GM19328 (cell line): Measurements from ENCODE around the gene FBXL19.
A peak's percentile ranks its signal among the peaks of the same experiment; 100 is the strongest.
"Not testable (repeated sequence)": the region's sequence is repeated elsewhere in the genome, so short reads cannot be mapped to it uniquely, and the experiment has no call there.

Experiments
- ATAC-seq: cut with Tn5 transposase; IDR thresholded peaks from one replicate; pipeline ENCODE4 v1.9.1; 2021; ENCODE audit warnings: mild to moderate bottlenecking, moderate library complexity; ENCODE audit not compliant: unreplicated experiment

FBXL19 gene

DNA sequence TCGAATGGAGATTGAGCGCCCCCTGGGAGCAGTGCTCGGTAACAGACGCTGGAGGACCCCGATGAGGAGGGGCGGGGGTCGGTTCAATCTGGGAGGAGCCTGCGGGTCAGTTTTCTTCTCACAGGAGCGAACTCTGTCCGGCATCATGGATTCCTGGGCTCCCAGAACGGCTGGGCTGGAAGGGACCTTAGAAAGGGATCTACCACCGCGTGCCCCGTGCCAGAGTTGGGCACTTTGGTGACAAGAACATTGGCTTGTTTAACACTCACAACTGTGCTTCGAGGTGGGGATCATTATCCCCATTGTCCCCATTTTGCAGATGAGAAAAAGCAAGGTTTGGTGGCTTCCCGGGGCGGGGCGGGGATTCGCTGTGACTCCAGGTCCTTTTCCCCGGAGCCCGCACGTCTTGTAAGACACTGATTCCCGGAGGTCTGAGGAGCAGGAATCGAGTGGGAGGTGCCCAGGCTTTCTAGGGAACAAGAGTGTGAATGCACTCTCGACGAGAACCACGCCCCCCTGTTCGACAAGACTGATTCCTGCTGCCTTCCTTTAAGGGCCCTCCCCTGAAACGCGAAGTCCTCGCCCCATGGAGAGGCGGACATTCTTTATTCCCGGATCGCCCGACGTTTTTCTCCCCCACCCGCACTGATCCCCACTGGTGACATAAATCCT, 1.5 kb upstream of the FBXL19 start:
- no peak for ATAC-seq

DNA sequence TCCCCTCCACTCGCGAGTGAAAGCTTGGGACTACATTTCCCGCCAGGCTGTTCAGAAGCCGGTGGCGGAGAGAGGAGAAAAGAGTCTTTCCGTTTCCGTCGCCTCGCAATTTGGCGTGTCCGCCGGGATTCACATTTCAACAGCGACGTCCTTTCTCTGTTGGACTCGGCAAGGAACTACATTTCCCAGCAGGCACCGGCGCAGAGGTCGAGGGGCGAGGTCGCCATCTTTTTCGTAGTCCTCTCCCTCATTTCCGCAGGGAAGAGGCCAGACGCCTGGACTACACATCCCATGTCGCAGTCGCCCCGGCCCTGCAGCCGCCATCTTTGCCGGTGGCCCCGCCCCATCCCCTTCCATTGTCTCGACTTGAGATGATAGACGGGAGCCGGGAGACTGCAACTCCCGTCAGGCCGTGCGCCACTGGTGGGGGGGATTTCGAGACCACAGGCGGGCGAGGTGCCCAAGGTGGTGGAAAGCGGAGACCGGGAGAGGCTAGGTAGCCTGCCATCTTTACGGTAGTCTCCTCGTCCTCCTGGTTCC, 882 bp upstream of the FBXL19 start:
- peak; percentile 73 for ATAC-seq

DNA sequence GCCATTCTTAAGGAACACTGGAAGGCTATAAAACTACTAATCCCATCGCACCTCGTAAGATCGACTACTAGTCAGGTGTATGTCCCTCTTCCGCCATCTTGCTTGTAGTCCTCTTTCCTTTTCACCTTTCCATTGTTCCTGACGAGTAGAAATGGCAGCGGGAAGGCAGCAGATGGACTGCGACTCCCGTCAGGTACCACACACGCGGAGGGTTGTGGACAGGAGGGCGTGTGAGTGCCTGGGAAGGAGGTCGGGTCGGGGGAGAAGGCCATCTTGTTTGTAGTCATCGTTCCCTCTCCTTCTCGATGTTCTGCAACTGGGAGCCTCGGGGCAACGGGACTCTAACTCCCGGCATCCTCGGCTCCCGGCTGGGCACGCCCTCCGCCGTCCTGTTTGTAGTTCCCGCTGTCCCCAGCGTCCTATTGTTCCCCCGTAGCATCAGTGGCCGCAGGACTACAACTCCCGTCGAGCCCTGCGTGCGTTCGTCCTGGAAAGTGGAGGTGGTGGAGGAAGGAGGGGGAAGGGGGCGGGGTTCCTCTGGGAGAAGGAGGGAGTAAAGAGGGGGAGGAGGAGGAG, 324 bp upstream of the FBXL19 start:
- ATAC-seq, result peak; percentile 58

DNA sequence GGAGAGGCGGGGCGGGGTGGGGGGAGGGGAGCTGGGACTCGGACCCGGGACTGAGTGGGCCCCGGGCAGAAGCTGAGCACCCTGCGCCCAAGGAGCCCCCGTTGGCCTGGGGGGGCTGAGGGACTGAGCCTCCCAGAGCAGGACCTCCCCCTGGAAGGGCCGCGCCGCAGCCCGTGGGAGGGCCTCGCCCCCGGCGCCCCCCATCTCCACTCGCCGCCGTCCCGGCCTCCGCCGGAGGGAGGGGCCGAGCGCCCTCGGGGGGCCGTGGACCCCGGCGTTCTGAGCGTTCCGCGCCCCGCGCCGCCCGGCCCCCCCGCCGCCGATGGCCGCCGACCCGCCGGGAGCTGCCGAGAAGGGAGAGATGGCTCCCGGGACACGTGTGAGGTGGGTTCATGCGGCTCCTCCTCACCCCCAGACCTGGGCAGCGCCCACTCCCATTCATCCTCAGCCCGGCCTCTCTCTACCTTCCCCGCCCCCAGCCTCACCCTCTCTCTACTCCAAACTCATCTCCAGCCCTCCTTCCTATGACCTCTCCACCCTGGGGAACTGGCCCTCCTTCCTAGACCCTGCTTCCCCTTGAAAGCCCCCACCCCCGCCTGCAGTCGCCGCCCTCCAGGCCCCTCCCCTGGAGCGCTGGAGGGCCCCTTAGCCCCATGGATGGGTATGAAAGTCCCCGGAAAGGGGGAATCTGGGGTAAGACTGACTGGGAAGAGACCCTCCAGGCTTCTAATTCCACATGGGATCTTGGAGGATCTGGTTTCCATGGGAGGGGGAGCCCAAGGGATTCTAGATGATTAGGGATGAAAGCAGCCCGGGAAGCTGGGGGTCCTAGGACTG, 922 bp downstream of the FBXL19 start:
- ATAC-seq, result no peak

DNA sequence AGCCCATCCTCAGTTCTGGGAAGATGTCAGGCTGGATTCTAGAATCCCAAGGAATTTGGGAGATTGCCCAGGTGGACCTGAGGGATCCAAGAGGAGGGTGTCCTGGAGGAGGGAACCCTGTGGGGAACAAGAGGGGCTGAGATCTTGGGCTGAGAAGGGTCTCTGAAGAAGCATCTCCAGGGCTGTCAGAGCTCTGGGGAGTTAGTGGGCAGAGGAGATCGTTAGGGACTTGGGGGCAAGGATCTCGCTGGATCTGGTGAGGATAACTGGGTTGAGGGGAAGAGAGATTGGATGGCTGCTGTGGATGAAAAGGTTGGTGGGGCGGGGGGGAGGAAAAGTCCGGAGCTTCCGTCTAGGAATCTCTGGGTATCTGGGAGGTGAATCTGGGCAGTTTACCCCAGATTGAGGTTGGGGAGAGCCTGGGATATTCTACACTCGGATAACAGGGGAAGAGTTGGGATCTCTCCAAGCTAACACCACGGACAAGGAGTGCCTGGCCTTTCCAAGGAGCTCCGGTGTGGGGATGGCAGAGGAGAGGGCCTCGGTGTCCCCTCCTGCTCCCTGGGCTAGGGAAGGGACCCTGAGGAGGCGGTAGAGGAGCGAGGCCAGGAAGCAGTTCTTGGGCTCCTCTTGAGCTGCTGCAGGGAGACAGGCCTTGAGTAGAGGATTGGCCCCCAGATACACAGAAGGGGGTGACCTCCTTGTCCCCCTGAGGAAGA, 1.7 kb downstream of the FBXL19 start:
- ATAC-seq, result no peak

DNA sequence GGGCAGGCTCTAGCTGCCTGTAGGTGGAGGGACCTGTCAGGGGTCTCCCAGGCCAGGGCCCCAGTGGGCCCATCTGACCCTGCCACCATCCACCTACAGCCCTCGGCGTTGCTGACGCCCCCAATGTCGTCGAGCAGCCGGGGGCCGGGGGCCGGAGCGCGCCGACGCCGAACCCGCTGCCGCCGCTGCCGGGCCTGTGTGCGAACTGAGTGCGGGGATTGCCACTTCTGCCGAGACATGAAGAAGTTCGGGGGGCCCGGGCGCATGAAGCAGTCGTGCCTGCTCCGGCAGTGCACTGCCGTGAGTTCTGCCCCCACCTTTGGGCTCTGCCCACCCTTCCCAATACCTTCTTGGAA, 2.2 kb downstream of the FBXL19 start:
- ATAC-seq, result no peak

DNA sequence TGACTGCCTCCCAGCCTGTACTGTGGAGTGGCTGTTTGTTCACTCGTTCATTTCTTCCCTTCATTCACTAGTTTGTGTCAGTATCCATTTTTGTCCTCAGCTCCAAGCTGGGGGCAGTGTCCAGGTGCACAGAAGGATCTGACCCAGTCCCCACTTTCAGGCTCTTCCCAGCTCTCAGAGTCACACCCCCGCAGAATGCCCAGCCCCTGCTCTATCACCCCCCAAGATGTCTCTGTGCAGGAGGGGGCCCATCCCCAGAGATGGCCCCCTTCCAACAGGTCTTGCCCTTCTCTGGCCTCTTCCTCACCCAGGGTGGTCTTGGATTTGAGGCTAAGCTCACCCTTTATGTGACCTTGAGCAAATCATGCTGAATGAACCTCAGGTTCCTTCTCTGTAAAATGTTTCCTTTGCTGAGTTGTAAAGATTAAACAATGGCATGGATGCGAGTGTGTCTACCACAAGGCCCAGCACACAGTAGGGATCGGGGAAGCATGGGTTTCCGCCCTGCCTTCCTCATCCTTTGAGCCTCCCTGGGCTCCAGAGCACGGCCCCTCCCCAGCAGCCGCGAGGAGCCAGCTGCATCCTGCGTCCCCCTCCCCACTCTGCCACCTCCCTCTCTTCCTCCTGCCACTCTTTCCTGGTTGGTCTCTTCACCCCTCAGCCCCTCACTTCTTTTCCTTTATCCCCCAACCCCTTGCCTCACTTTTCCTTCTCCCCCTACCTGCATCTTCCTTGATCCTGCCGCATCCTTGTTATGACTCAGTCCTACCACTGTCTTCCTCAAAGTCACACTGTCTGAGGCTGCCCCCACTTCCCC, 2.8 kb downstream of the FBXL19 start:
- no peak for ATAC-seq

DNA sequence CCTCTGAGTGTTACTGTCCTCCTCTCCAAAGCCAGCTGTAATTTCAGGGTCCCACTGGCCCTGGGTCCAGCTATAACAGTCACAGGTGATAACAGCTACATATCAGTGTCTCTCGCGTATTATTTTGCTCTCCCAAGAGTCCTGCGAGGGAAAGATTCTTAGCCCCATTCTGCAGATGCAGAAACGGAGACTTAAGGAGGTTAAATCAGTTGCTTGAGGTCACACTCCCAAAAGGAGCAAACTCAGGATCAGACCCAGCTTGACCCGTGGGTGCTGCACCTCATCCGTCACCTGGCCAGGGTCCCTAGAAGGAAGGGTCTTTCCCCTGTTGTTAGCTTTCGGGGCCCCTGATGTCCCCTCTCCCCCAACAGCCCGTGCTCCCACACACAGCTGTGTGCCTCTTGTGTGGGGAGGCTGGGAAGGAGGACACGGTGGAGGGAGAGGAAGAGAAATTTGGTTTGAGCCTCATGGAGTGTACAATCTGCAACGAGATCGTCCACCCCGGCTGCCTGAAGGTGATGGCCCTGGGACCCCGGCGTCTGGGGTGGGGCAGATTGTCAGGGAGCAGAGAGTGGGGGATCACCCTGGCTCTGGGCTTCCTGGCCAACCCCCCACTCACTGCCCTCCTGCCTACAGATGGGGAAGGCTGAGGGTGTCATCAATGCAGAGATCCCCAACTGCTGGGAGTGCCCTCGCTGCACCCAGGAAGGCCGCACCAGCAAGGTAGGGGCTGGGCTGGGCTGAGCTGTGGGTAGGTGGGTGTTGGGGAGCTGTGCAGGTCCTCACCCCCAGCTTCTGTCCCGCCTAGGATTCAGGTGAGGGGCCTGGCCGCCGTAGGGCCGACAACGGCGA, 3.8 kb downstream of the FBXL19 start:
- ATAC-seq, result no peak

DNA sequence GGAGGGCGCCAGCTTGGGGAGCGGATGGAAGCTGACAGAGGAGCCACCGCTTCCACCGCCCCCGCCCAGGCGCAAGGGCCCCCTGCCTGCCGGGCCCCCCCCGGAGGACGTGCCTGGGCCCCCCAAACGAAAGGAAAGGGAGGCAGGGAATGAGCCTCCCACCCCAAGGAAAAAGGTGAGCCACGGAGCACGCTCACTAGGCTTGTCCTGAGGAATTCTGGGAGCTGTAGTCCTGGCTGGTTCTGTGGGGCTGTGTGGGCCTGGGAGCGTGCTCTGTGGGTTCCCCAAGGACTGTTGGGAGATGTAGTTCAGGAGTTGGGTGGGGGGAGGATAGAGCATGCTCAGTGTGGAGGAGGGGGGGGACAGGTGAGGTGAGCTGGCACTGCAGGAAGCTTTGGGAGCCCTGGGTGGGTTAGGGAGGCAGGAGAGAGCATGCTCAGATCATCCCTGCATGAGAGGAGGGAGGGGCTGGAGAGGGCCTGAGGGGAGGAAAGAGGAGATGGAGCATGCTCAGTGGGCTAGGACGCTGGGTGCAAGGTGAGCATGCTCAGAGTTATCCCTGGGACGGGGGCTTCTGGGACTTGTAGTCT, 4.5 kb downstream of the FBXL19 start:
- ATAC-seq, result no peak

DNA sequence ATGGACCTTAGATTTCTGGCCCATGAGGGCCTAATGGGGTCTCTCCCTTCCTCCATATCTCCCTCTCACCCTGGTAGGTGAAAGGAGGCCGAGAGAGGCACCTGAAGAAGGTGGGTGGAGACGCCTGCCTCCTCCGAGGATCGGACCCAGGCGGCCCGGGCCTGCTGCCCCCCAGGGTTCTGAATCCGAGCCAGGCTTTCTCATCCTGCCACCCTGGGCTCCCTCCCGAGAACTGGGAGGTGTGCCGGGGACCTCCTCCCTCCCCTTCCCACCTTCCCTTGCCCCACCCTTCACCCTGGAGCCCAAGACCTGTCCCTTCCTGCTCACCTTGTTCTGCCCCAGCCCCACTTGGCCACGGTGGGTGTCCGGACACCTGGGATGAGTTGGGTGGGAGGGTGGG, 5.0 kb downstream of the FBXL19 start:
- ATAC-seq, result no peak

DNA sequence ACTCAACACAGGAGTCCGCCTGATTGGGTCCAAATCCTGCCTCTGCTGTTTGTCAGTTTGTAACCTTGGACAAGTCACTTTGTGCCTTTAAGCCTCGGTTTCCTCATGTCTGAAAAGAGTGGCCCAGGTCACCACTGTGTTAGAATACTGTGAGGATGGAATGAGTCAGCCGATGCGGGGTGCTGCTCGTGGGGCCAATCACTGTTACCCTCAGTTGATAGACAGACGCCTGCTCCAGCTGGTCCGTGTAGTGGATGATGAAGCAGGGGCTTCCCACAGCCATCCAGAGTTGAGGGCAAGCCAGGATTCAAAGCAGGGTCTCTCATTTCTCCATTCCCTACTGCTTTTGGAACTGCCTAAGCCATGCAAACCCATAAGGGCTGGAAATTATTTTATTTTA, 5.8 kb downstream of the FBXL19 start:
- ATAC-seq, result no peak

DNA sequence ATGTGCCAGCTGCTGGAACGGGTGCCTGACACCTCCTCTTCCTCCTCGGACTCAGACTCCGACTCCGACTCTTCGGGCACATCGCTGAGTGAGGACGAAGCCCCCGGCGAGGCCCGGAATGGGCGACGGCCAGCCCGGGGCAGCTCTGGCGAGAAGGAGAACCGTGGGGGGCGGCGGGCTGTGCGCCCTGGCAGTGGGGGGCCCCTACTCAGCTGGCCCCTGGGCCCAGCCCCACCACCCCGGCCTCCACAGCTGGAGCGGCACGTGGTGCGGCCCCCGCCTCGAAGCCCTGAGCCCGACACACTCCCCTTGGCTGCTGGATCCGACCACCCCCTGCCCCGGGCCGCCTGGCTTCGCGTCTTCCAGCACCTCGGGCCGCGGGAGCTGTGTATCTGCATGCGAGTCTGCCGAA, 6.8 kb downstream of the FBXL19 start:
- ATAC-seq, result no peak

DNA sequence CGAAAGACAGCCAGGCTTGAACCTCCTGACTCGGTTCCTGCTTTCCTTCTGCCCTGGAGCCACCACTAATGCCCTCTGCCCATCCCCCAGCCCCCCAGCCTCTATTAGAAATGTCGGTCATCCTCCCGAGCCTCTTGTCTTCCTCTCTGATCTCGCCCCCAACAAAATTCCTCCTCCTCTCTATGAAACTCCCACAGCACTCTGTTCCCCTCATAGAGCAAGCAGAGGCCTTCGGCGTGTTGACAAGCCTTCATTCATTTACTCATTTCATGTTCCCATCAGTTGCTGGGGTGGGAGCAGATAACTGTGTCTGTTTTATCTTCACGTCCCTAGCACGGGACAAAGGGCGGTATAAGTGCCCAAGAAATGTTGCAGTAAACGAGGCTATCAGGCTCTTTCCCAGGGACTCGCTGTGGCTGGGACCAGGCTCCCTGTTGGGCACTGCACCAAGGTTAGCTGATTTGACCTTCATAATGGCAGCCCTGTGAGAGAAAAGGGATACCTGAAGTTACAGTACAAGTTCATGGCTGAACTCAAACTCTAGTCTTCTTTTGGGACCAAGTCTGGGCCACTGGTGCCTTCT, 7.8 kb downstream of the FBXL19 start:
- ATAC-seq, result no peak

DNA sequence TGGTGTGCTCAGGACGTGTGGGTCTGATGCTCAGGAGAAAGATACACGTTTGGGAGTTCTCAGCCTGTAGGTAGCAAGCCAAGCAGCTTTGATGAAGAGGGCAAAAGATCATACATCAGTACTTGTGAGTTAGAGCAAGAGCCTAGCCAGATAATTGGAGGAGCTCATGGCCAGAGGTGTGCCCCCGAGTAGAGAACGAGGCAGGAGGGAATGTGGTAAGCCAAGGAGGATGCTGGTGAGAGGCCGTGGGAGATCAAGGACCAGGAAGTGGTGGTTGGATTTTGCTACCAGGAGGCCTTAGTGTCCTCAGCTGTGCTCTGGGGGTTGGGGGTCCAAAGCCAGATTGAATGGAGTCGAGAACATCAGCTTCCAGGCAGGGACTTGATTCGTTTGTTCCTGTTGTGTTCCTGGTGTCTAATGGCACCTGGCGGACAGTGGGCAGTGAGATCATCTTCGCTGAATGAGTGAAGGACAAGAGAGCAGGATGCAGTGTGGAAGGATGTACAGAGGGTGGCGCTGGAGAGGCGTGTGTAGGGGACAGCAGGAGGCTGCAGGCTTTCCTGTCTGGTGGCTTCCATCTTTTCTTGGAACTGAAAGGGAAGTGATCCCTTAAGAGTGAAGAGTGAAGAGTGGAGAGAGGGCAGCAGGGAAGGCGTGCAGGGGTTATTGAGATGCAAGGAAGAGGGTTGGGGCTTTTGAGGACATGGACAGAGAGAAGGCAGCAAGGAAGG, 11.6 kb downstream of the FBXL19 start:
- no peak for ATAC-seq

DNA sequence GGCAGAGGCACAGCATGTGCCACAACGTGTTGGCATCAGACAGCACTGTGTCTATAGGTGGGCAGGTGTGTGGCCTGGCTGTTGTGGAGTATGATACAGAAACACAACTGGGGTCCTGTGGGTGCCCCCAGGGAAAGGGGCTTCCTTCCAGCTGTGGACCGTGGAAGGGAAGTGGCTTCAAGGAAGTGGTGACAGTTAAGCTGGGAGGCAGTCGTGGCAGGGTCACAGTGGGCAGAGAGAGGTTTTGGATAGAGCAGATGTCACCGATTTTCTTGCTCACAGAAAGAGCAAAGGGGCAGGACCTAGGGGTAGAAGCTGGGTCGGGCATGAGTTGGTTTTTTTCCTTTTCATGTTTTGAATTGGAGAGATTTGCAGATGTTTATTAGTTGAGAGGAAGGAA, 14.3 kb downstream of the FBXL19 start:
- no peak for ATAC-seq

DNA sequence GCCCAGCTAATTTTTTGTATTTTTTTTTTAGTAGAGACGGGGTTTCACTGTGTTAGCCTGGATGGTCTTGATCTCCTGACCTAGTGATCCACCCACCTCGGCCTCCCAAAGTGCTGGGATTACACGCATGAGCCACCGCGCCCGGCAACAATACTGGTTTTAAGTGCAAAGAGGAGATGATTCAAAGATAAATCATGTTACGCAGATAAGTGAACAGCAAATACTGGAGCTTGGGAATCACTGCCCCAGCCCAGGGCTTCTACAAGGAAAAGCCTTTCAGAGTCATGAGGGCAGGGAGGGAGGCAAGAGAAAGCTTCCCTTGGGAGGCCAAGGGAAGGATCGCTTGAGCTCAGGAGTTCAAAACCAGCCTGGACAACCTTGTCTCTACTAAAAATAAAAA, 16.2 kb downstream of the FBXL19 start:
- ATAC-seq, result not testable (repeated sequence)

DNA sequence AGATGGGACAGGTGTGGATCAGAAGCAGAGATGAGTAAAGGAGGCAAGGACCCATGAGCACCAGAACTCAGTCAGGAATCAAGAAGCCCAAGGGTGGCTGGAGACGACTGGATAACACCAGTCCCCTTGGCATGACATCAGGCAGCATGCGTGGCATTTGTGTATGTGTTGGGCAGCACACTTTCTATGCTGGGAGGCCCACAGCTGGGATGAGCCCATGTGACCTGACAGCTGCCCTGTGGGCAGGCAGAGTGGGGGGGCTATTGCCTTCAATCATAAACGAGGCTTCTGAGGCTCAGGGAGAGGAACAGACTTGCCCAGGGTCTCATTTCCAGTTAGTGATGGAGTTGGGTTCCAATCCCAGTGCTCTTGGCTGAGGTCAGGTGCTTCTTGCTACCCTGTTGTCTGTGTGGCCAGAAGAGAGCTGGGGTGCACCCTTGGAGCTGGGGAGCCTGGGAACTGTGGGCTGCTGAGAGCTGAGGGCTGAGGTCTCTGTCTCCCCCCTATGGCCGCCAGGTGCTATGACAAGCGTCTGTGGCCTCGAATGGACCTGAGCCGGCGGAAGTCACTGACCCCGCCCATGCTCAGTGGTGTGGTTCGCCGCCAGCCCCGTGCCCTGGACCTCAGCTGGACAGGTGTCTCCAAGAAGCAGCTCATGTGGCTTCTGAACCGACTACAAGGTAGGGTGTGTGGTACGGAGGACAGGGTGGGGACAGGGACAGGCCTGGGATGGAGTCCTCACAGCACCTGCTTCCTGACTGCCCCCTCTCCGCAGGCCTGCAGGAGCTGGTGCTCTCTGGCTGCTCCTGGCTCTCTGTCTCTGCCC, 18.4 kb downstream of the FBXL19 start:
- ATAC-seq, result peak; percentile 82
